SK-N-SH (cell line): ENCODE results near the gene PCBP3. TPM values are rescaled to one million over a fixed set of nuclear protein-coding genes. Genes with fewer than 3 reads are reported as not detected.

Experiments used
- CTCF ChIA-PET: fragments of 300-600, 350-600 bp; formaldehyde crosslinking; extraction: SDS; loops from one replicate; lab custom pipeline; 2021; lab: Yijun Ruan, JAX
- POLR2A ChIA-PET: fragments of 350-600 bp; sonication (Branson Sonifier 250); formaldehyde crosslinking; extraction: SDS; loops from one replicate; lab custom pipeline; 2020; ENCODE audit warnings: antibody characterized with exemption, inconsistent platforms; lab: Yijun Ruan, JAX
- DNase-seq: peaks from one replicate; pipeline ENCODE4 v3.0.0; 2012
- H2AFZ ChIP-seq: fragments of 200-600 bp; sonication (generic); 2 replicates; pipeline ENCODE4 v1.8.1; 2016; ENCODE audit warnings: antibody characterized with exemption, mild to moderate bottlenecking, low read depth
- H3F3A ChIP-seq: fragments of 200-600 bp; sonication (generic); replicated peaks from 2 replicates; pipeline ENCODE3; 2016; ENCODE audit warnings: antibody characterized with exemption, mild to moderate bottlenecking; ENCODE audit not compliant: insufficient read depth
- H3K27ac ChIP-seq, 2 experiments: fragments of 200-500 bp in 1 of 2; fragments of 200-600 bp in 1 of 2; sonication (Bioruptor generic) in 1 of 2; sonication (generic), shearing (Covaris generic) in 1 of 2; 2 replicates each; pipeline versions ENCODE4 v1.5.1 to v1.6.1; 2014 to 2016; ENCODE audit warnings: low read depth in 2 of 2, inconsistent platforms in 1 of 2, low read length in 1 of 2, mild to moderate bottlenecking in 1 of 2, mixed read lengths in 1 of 2
- H3K27me3 ChIP-seq: fragments of 200-600 bp; sonication (generic), shearing (Covaris generic); 2 replicates; pipeline ENCODE4 v1.6.1; 2016; ENCODE audit warnings: mixed run types; ENCODE audit not compliant: insufficient read depth
- H3K36me3 ChIP-seq, 2 experiments: fragments of 200-500 bp in 1 of 2; fragments of 200-600 bp in 1 of 2; sonication (Bioruptor generic) in 1 of 2; sonication (generic) in 1 of 2; replicated peaks in 1 of 2; 2 replicates each; pipeline versions ENCODE3 to v1.5.1; 2014 to 2016; ENCODE audit warnings: low read length in 1 of 2, mild to moderate bottlenecking in 1 of 2; ENCODE audit not compliant: insufficient read depth in 2 of 2, control insufficient read depth in 1 of 2
- H3K4me1 ChIP-seq, 2 experiments: fragments of 200-500 bp in 1 of 2; fragments of 200-600 bp in 1 of 2; sonication (Bioruptor generic) in 1 of 2; sonication (generic), shearing (Covaris generic) in 1 of 2; 2 replicates each; pipeline versions ENCODE4 v1.5.1 to v1.6.1; 2014 to 2016; ENCODE audit warnings: low read depth in 1 of 2, low read length in 1 of 2, mixed run types in 1 of 2; ENCODE audit not compliant: insufficient read depth in 2 of 2, control insufficient read depth in 1 of 2
- H3K4me2 ChIP-seq: fragments of 200-600 bp; sonication (generic), shearing (Covaris generic); 2 replicates; pipeline ENCODE4 v1.6.1; 2017; ENCODE audit warnings: mixed run types
- H3K4me3 ChIP-seq, 2 experiments: fragments of 200-500 bp in 1 of 2; fragments of 200-600 bp in 1 of 2; sonication (Bioruptor generic) in 1 of 2; sonication (generic), shearing (Covaris generic) in 1 of 2; 2 replicates each; pipeline versions ENCODE4 v1.5.1 to v1.8.1; 2014 to 2016; ENCODE audit warnings: low read depth in 2 of 2, inconsistent platforms in 1 of 2, low read length in 1 of 2, mild to moderate bottlenecking in 1 of 2, mixed read lengths in 1 of 2, moderate library complexity in 1 of 2
- H3K79me2 ChIP-seq: fragments of 200-600 bp; sonication (generic); 2 replicates; pipeline ENCODE4 v1.8.1; 2017; ENCODE audit warnings: mild to moderate bottlenecking; ENCODE audit not compliant: insufficient read depth
- H3K9ac ChIP-seq: fragments of 200-600 bp; sonication (generic); 2 replicates; pipeline ENCODE4 v1.6.1; 2017; ENCODE audit warnings: mixed run types
- H3K9me2 ChIP-seq: fragments of 200-600 bp; sonication (generic); 2 replicates; pipeline ENCODE4 v1.6.1; 2017; ENCODE audit warnings: mixed run types
- H3K9me3 ChIP-seq: fragments of 200-600 bp; sonication (generic); 2 replicates; pipeline ENCODE4 v1.6.1; 2017; ENCODE audit warnings: mixed run types, mild to moderate bottlenecking, moderate library complexity
- H4K20me1 ChIP-seq: fragments of 200-600 bp; sonication (generic); 2 replicates; pipeline ENCODE4 v1.6.1; 2017; ENCODE audit warnings: mild to moderate bottlenecking, mixed run types; ENCODE audit not compliant: insufficient read depth
- EP300 ChIP-seq, 2 experiments: IDR thresholded peaks; 2 replicates each; pipeline versions ENCODE4 v1.4.0 to v1.6.1; 2012; ENCODE audit warnings: borderline replicate concordance in 1 of 2, low read depth in 1 of 2, low read length in 1 of 2
- FOXJ3 ChIP-seq: sonication (generic); formaldehyde crosslinking; IDR thresholded peaks from 2 replicates; pipeline ENCODE4 v1.5.1; 2020; ENCODE audit warnings: mild to moderate bottlenecking, missing genetic modification reagents
- FOXM1 ChIP-seq: IDR thresholded peaks from 2 replicates; pipeline ENCODE4 v1.4.0; 2012; ENCODE audit warnings: low read depth, mild to moderate bottlenecking
- MAX ChIP-seq: IDR thresholded peaks from 2 replicates; pipeline ENCODE4 v1.4.0; 2012; ENCODE audit warnings: low read depth
- MEF2A ChIP-seq: IDR thresholded peaks from 2 replicates; pipeline ENCODE4 v1.4.0; 2012; ENCODE audit warnings: low read depth, borderline replicate concordance
- MXI1 ChIP-seq: IDR thresholded peaks from 2 replicates; pipeline ENCODE4 v1.6.1; 2012; ENCODE audit warnings: mild to moderate bottlenecking, low read depth, low read length, improper control_type of control experiment
- NFIC ChIP-seq: IDR thresholded peaks from 2 replicates; pipeline ENCODE4 v1.4.0; 2012; ENCODE audit warnings: borderline replicate concordance
- NRF1 ChIP-seq: IDR thresholded peaks from 2 replicates; pipeline ENCODE4 v1.6.1; 2012; ENCODE audit warnings: low read depth, mild to moderate bottlenecking, low read length
- RCOR1 ChIP-seq: fragments of 150-350 bp; IDR thresholded peaks from 2 replicates; pipeline ENCODE4 v1.6.1; 2017; ENCODE audit warnings: antibody characterized with exemption, low read length
- RXRA ChIP-seq: IDR thresholded peaks from 2 replicates; pipeline ENCODE4 v1.4.0; 2012; ENCODE audit warnings: low read depth, mild to moderate bottlenecking, borderline replicate concordance
- SIN3A ChIP-seq: IDR thresholded peaks from 2 replicates; pipeline ENCODE4 v1.6.1; 2012; ENCODE audit warnings: low read depth, mild to moderate bottlenecking, low read length, moderate library complexity, borderline replicate concordance
- SMC3 ChIP-seq: IDR thresholded peaks from 2 replicates; pipeline ENCODE4 v1.6.1; 2012; ENCODE audit warnings: low read depth, low read length, improper control_type of control experiment
- TAF1 ChIP-seq: IDR thresholded peaks from 2 replicates; pipeline ENCODE4 v1.6.1; 2012; ENCODE audit warnings: low read depth, mild to moderate bottlenecking, low read length, moderate library complexity, borderline replicate concordance
- TCF12 ChIP-seq: IDR thresholded peaks from 2 replicates; pipeline ENCODE4 v1.4.0; 2012
- WGBS: methylation state at CpG from one replicate; pipeline ENCODE4 v1.1.6; 2017; ENCODE audit warnings: low lambda C conversion rate; 5-methylcytosine and 5-hydroxymethylcytosine counted together
- polyA plus RNA-seq, 3 experiments: library from polyadenylated mRNA; depleted of rRNA; stranded (reverse); fragments of >200 nt; gene quantifications; 2 replicates each; pipeline ENCODE4 v1.2.3, GENCODE V29; 2012
- TF ChIP-seq, protein P1 (sequence below): IDR thresholded peaks from 2 replicates; pipeline ENCODE4; 2012
- TF ChIP-seq, protein P2 (sequence below): fragments of 200-600 bp; sonication (generic); IDR thresholded peaks from 2 replicates; pipeline ENCODE4 v1.6.1; 2017; ENCODE audit warnings: antibody characterized with exemption, mild to moderate bottlenecking, moderate library complexity

Gene PCBP3
- polyA plus RNA-seq, 1 of the 3 experiments (the other 2 are of a cell fraction), result 9.5 TPM

DNA sequence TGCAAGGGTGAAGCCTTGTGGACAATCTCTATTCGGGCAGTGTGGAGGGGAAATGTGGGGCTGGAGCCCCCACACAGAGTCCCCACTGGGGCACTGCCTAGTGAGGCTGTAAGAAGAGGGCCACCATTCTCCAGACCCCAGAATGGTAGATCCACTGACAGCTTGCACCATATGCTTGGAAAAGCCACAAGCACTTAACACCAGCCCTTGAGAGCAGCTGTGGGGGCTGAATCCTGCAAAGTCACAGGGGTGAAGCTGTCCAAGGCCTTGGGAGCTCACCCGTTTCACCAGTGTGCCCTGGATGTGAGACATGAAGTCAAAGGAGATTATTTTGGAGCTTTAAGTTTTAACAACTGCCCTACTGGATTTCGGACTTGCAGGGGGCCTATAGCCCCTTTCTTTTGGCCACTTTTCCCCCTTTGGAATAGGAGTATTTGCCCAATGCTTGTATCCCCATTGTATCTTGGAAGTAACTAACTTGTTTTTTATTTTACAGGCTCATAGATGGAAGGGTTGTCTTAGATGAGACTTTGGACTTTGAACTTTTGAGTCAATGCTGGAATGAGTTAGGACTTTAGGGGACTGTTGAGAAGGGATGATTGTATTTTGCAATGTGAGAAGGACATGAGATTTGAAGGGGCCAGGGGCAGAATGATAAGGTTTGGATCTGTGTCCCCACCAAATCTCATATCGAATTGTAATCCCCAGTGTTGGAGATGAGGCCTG, 321.7 kb downstream of the PCBP3 start:
- DNase-seq, result no peak
- ChIA-PET CTCF (interaction anchor here (1.3 kb wide), 1 partner anchor 132 kb away, joined by 3 read pairs; no protein-coding TSS in a partner anchor), POLR2A (no interaction called here)
- Histone ChIP-seq H3K27ac (no peak overlapping the region), H3K4me1 (peaks cover 0 to 5% of the 10 kb centered on the region in 2 experiments; a peak in 1 of 4 replicates), H3K79me2 (no peaks in the 10 kb centered on the region), H4K20me1 (no peaks in the 10 kb centered on the region), H3K4me2 (no peak overlapping the region), H3K36me3 (no peaks in the 10 kb centered on the region), H3K9me2 (no peaks in the 10 kb centered on the region), H3K9me3 (no peaks in the 10 kb centered on the region), H3K4me3 (no peak overlapping the region), H3F3A (no peaks in the 10 kb centered on the region), H2AFZ (no peak overlapping the region), H3K9ac (no peak overlapping the region), H3K27me3 (no peaks in the 10 kb centered on the region)
- TF ChIP-seq FOXM1, result no peak
- no peak for TF ChIP-seq RCOR1
- TF ChIP-seq TCF12, result no peak
- TF ChIP-seq MAX, result no peak
- no peak for TF ChIP-seq RXRA
- TF ChIP-seq SMC3, result no peak
- no peak for TF ChIP-seq SIN3A
- TF ChIP-seq NRF1, result no peak
- TF ChIP-seq, protein P1, sequence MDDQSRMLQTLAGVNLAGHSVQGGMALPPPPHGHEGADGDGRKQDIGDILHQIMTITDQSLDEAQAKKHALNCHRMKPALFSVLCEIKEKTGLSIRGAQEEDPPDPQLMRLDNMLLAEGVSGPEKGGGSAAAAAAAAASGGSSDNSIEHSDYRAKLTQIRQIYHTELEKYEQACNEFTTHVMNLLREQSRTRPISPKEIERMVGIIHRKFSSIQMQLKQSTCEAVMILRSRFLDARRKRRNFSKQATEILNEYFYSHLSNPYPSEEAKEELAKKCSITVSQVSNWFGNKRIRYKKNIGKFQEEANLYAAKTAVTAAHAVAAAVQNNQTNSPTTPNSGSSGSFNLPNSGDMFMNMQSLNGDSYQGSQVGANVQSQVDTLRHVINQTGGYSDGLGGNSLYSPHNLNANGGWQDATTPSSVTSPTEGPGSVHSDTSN, result no peak
- no peak for TF ChIP-seq NFIC
- no peak for TF ChIP-seq MEF2A
- TF ChIP-seq MXI1, result no peak
- no peak for TF ChIP-seq EP300 (IDR thresholded peaks at IDR 0.05; ENCODE audit: borderline replicate concordance in 1 of 2, low read depth in 1 of 2, low read length in 1 of 2)
- no peak for TF ChIP-seq TAF1
- TF ChIP-seq, protein P2, sequence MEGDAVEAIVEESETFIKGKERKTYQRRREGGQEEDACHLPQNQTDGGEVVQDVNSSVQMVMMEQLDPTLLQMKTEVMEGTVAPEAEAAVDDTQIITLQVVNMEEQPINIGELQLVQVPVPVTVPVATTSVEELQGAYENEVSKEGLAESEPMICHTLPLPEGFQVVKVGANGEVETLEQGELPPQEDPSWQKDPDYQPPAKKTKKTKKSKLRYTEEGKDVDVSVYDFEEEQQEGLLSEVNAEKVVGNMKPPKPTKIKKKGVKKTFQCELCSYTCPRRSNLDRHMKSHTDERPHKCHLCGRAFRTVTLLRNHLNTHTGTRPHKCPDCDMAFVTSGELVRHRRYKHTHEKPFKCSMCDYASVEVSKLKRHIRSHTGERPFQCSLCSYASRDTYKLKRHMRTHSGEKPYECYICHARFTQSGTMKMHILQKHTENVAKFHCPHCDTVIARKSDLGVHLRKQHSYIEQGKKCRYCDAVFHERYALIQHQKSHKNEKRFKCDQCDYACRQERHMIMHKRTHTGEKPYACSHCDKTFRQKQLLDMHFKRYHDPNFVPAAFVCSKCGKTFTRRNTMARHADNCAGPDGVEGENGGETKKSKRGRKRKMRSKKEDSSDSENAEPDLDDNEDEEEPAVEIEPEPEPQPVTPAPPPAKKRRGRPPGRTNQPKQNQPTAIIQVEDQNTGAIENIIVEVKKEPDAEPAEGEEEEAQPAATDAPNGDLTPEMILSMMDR, result no peak
- TF ChIP-seq FOXJ3 (CRISPR knock-in tag), result no peak
- WGBS, result 33% methylated on average over 3 of the region's 4 CpGs
